Choroid plexus epithelial cell (primary cell): ENCODE results near the gene LRP1B.

Experiments
- DNase-seq: peaks from one replicate; pipeline ENCODE4 v3.0.0-alpha.2; 2010; ENCODE audit warnings: low read depth
- H3K4me3 ChIP-seq: 2 replicates; pipeline ENCODE4 v1.5.1; 2011; ENCODE audit warnings: low read depth, mild to moderate bottlenecking, control low read depth, low read length, moderate library complexity
- CTCF ChIP-seq: conservative IDR thresholded peaks from 2 replicates; pipeline ENCODE4 v1.5.1; 2011; ENCODE audit warnings: low read depth, mild to moderate bottlenecking, control low read depth, inconsistent platforms, low read length, moderate library complexity

LRP1B gene

GRCh38 chr2:141062443-141062842 is 1068.4 kb downstream of the LRP1B start:
- DNase-seq: no peak
- no peak overlapping the region for H3K4me3 ChIP-seq
- no peak for TF ChIP-seq CTCF

- DNase-seq: no peak
- TF ChIP-seq CTCF: no peak
- H3K4me3 ChIP-seq: no peak overlapping the region
Measured at GRCh38 chr2:141062031-141062430, 1068.8 kb downstream of the LRP1B start.

- H3K4me3 ChIP-seq: no peak overlapping the region
- no peak for TF ChIP-seq CTCF
- DNase-seq: no peak
Measured at GRCh38 chr2:141058556-141058955, 1072.3 kb downstream of the LRP1B start.

GRCh38 chr2:141055531-141055930 is 1075.3 kb downstream of the LRP1B start:
- no peak for TF ChIP-seq CTCF
- DNase-seq: peak; percentile 62
- no peak overlapping the region for H3K4me3 ChIP-seq

- TF ChIP-seq CTCF: no peak
- H3K4me3 ChIP-seq: no peak overlapping the region
- DNase-seq: no peak
Measured at GRCh38 chr2:141048951-141049350, 1081.9 kb downstream of the LRP1B start.

GRCh38 chr2:141041281-141041680 is 1089.5 kb downstream of the LRP1B start:
- TF ChIP-seq CTCF: no peak
- no peak for DNase-seq

GRCh38 chr2:141038341-141038740 is 1092.5 kb downstream of the LRP1B start:
- H3K4me3 ChIP-seq: no peak overlapping the region
- no peak for TF ChIP-seq CTCF
- DNase-seq: no peak

More at GRCh38 chr2:141041281-141041680, 1089.5 kb downstream of the LRP1B start:
- no peak overlapping the region for H3K4me3 ChIP-seq
